ENCODE data around the gene CCDC148.
"Not testable (repeated sequence)": the region's sequence is repeated elsewhere in the genome, so short reads cannot be mapped to it uniquely, and the experiment has no call there.

CCDC148 gene

DNA sequence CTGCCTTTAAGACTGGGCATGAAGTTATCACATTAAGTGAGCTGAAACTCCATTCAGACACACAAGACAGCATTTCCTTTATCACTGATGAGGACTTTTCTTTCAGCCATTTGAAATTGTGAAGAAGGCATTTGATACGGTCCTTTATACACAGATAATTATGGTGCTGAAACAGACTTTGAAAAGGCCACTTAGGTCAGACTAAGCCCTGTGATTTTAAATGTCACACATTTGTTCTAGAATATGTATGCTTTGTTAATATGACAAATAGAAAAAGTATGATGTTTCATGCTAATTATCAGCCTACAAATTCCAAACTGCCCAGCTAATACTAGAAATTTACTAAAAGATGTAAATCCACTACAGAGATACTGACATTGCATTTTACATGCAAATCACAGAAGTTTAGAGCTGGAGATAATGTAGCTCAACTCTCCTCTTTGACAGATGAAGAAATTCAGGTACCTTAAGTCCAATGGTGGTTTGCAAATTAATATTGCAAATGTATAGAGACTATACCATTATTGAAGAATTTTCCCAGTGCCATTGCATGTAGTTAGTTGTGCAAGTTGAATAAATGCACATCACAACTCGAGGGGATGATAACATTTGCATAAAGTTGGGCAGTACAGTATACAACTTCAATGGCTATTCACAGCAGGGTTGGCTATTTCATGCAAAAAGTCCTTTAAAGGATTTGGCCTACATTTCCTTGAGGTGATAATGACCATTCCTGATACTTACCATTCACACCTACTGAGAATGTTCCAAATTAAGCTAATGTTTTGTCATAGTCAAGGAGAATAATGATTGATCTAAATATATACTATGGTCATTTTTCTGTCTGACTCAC is 179.7 kb downstream of the CCDC148 start:
- FAIRE-seq: no peak

DNA sequence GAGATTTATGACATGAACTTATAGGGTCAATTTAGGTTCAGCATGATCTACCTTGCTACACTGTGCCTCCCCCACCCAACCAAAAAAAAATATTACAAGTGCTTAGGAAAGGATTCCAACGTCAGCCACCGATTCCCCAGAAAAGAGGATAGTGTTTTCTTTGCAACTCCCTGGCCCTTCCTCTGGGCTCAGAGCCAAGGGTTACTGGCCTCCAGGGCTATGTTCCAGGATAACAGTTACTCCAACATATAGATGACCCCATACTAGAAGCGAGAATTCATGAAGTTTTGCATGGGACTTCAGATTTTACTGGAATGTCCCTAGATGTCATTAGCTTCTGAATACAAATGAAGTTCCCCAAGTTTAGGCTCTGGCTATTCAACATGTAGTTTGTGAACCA is 182.8 kb downstream of the CCDC148 start:
- FAIRE-seq: no peak

DNA sequence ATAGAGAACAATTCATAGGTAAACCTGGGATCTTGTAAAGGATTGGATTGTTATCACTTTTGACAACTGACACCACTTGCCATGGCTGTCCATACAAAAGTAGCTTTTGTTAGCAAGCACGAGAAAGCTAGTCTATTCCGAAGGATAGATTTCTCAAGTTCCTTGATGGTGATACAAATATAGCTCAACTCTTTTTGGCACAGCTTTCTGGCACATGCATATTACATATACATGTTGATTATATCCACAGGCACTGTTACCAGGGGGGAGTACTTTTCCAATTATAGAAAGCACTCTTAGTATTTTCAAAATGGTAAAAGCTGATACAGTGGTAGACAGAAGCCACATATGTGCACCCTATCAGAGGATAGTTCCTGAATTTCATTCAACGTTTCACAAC is 186.0 kb downstream of the CCDC148 start:
- no peak for FAIRE-seq

DNA sequence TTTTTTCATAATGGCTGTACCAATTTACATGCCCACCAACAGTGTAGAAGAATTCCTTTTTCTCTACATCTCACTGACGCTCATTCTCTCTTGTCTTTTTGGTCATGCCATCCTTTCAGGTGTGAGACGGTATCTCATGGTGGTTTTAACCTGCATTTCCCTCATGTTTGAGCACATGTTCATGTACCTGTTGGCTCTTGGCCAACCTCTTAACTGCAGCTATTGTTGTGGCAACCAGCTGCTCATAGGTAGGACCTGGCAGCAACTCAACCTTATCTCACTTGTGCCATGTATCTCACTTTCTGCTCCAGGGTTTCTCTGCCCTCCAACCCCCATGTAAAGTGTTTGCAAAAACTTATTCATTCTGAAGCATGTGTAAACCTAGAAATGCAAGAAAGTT is 187.4 kb downstream of the CCDC148 start:
- FAIRE-seq: no peak

DNA sequence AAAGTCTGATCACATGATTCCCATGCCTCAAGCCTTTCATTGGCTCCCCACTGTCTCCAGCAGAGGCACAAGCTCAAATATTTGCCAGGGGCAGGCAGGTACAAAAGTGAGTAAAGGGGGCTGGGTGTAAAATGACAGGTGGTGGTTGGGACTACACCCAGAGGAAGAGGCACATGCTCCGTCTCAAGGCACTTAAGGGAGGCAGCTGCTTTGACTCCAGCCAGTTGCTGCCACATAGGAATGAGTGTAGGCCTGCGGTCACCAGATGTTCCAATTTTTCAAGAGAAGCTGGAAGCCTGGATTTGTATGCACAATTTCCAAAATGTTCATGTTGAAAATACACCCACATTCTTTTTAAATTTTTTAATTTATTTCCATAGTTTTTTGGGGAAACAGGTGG is 190.4 kb downstream of the CCDC148 start:
- no peak for FAIRE-seq

DNA sequence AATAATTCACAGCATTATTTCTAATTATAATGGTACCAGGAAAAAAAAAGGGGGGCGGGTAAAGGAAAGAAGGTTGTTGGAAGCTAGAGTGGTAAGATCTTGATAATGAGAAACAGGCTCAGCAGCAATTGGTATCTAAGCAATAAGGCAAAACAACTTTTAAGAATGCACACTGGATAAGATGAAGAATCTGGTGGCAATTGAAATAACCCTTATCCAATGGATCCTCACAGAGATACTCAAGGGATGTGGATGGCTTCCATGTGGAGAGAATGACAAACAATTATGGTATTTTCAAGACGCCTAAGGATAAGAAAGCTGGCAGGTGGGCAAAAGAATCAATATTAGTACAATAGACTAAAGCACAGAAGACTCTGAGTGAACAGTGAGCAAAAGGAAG is 201.3 kb downstream of the CCDC148 start:
- FAIRE-seq: no peak

DNA sequence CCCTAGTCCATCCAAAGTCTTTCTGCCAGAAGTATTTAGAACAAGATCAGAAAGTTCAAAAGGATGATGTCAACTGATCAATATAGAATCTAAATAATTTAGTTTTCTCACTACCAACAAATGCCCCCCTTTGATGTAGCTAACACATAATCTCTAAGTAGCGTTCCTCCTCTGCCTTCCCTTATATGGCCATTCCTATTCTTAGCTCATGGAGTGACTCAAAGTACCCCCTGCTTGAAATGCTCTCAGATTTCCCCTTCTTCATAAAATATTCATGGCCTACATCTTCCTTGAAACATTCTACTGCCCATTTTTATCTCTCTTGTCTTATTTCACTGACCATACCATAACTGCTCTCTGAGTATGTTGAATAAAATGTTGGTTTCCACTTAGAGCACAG is 203.4 kb downstream of the CCDC148 start:
- FAIRE-seq: no peak

DNA sequence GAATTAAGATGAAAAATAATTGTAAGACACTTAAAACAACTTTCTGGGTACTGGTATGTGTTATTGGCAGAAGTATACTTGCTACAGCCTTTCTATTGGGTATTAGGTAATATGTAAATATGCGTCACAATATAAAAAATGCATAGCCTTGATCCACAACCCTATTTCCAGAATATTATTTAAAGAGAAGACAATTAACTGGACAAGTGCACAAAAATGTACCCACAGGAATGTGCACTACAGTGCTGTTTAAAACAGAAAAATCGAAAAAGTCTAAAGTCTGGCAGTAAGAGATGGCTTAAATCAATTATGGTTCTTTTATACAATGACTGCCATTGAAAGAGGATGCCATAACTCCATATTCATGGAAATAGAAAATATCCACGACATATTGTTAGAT is 205.2 kb downstream of the CCDC148 start:
- FAIRE-seq: no peak

DNA sequence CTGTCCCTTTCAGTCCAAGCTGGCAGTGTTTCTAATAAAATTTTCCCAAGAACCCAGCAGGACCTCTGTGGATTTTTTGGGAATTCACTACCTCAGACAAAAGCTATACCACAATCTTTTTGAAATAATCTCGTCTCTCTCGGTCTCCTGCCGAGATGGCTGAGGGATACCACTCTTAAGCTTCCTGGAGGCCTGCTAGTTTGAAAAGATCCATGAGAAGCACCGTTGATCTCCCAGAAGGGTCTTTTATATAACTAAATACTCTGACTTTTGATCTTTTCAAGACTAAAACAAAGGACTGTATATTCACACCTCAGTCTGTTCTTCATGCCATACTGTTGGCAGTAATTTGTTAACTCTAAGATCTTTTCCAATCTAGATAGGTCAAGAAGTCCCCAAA is 213.2 kb downstream of the CCDC148 start:
- FAIRE-seq: no peak

DNA sequence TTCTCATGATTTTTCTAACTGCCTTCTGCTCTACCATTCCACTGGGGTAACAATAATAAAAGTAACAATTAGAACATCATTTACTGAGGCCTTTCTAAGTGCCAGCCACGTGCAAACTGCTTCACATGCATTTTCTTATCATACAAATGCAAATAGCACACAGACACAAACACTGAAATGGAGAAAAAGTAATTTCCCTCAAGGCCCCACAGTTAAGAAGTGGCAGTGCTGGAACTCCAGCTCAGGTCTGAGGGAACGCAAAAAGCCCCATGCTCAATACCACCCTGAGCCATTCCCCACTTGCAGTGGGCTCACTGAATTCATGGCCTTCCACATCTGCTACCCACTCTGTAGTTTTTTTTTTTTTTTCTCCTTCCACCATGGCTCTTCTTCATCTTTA is 214.3 kb downstream of the CCDC148 start:
- FAIRE-seq: no peak

DNA sequence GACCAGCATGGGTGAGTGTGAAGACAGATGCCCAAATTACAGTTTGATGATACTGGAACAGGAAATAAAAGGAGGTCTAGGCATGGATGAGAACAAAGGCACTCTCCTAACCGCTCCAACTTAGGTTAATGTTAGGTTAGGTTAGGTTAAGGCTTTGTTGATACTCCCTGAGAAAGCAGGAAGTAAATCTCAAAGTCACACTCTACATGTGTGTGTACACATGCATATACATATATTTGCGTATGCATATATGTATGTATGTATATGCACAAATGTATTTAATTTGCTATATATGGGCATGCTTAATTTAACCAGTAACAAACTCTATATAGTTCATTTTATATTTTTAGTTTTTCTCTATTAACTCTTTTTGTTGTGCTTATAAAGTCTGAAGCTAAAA is 215.6 kb downstream of the CCDC148 start:
- no peak for FAIRE-seq

DNA sequence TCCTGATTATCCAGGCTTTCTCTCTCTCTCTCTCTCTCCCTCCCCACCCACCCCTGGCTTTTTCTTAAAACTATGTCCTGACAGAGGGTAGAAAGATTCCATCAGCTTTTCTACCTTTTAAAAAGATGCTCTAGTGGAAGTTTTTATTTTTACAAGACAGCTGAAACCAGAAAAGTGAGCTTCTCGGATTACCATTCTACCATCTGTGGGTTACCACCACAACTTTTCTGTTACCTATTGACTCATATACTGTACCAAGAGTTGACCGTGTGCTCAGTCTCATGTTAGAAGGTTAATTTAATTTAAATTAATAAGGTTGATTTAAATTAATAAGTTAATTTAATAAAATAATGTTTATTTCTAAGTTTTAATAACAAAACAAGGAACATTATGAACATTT is 217.3 kb downstream of the CCDC148 start:
- peak; percentile 21 for FAIRE-seq

DNA sequence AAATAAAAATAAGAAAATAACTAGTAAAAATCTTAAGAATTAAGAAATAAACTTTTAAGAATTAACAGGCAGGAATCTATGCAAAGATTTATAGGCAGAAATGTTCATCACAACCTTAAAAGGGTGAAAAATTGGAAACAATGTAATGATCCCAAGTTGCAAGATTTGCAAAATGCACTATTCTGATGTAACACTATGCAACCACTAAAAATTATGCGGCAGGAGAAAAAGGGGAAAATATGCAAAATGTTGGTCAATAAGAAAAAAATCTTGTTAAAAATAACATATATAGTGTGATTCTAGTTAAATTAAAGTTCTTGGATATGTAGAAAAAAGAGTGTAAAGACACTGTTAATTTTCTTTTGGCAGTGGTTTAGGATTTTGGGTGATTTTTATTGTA is 222.1 kb downstream of the CCDC148 start:
- no peak for FAIRE-seq

DNA sequence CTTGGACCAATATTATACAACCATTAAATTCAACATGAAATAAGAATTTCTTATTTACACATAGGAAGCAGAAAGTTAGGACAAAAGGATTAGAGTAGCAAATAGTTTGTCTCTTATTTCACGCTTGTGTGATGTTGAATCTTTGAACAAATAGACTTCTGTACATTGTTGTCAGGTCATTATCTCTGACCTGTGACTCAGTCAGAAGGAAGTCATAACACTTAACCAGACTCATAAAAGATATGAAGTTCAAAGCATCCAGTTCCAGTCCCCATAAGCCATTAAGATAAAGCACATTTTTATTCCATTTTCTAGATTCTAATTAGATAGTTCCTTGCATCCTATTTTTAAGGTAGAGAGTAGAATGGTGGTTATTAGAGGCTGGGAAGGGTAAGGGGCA is 224.1 kb downstream of the CCDC148 start:
- no peak for FAIRE-seq

DNA sequence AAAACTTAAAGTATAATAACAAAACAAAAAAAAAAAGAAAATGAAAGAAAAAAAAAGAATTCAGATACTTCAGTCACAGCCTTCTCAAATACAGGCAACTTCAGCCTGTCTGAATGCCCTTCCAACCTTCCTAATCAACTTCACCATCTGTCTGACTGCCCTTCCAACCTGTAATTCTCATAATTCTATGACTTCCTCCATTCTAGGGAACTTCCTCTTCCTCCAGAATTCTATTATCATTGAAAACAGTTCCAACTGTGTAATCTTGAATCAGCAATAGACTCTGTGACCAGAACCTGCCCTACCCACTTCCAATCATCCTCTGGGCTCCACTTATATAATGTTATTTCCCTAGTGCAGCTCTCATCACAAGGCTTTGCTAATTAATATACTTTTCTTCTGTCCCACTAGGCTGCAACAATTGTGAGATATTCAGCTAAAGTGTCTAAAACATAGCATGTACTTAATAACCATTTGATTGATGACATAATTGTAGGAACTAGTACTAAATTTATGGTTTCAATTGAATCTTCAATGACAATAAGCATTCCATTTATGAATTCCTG is 227.5 kb downstream of the CCDC148 start:
- FAIRE-seq: no peak

DNA sequence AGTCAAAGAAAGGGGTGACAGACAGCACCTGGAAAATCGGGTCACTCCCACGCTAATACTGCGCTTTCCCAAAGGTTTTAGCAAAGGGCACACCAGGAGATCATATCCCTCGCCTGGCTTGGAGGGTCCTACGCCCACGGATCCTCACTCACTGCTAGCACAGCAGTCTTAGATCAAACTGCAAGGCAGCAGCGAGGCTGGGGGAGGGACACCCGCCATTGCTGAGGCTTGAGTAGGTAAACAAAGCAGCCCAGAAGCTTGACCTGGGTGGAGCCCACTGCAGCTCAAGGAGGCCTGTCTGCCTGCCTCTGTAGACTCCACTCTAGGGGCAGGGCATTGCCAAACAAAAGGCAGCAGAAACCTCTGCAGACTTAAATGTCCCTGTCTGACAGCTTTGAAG is 233.5 kb downstream of the CCDC148 start:
- not testable (repeated sequence) for FAIRE-seq

DNA sequence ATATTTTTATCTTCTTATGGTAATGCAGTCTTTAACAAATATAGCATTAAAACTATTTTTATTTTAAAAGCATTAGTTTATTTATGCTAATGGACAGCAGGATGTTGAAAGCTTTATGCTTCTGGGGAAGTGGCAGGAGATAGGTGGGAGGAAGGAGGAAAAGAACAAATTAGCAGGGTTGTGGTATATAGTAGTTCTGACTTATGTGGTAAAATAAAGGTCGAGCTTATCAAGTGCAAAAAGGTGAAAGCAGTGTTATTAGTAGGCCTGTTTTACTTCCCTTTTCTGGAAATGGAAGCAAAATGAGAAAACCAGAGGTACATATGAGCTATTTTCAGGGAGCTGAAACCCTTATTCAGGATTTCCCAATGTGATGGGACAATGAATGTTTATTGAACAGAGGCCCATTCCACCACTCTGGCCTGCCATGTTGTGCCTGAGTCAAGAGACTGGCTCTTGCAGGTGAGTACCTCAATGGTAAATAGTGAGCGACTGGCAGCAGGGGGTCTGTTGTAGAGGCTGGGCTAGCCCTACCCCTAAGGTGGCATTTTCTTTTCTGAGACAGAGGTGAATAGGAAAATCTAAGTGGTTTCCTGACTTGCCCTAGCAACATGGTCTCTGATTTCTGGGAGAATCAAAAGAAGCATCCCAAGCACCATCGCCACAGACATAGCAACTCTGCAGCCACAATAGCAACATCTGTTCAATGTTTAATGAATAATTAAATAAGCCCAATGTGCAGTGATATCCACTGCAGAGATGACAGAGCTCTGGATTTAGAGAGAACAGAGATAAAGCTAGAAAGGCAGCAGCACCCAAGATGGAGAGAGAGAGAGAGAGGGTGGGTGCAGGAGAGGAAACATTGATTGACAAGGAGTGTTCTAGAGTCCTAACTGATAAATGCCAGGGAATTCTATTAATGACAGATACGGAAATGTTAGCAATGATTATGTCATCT is 235.2 kb downstream of the CCDC148 start:
- no peak for FAIRE-seq

DNA sequence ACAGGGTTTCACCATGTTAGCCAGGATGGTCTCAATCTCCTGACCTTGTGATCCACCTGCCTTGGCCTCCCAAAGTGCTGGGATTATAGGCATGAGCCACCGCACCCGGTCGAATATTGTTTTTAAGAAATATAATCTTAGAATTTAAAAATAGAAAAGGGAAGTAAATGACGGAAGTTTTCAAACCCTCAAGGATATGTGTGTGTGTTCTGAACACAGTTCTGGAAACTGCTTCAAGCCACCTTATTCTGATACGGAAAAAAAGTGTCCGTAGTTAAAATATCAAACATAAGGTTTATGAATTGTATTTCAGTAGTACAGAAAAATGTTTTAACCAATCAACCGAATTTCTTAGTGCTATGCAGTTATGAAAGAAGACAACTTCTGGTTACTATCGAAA is 239.0 kb downstream of the CCDC148 start:
- FAIRE-seq: no peak

DNA sequence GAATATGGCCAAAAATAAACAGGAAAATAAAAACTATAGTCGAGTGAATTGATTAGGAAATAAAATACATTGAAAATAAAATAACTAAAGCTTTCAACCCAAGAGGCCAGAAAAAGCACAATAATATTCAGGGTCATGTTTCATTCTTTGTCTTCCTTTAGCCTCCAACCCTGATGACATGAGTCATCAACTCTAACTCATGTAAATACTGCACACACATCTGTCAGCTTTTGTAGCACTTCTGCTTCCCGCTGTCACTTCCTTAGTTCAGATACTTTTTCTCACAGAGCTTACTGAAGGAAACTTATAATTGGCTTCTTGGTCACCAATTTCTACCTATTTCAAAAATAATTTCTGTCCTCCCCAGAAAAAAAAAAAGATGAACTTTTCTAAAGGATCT is 242.1 kb downstream of the CCDC148 start:
- FAIRE-seq: no peak

DNA sequence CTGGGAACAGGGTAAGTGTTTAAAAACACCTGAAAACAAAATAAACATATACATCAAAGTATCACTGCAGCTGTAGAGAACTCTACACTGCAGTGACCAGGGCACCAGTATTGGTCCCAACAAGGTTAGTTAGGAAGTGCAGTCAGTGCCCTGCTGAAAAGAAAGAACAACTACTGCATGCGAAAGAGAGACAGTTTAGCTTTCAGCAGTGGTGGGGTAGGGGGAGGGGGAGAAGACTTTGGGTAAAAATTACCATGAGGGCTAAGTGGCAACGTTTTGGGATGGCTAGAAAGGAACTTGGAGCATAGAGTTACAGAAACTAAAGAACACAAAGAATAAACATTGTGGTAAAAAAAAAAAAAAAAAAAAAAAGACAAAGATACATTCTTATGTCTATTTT is 242.8 kb downstream of the CCDC148 start:
- no peak for FAIRE-seq

DNA sequence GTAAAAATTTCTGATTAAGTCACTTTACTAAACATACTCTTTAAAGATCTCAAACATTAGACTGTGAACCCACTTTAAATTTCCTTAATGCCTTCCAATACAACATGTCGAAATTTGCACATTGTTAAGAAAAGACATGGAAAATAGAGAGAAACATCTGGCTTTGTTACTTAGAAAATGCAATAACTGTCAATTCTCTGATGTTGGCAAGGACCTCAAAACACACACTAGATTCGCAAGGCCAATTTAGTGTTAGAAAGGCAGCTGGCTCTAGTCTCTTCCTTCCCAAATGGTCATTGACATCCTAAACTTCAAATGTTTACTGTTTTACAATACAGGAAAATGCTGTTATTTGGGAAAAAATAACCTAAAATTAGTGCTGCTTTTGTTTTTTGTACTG is 244.3 kb downstream of the CCDC148 start:
- FAIRE-seq: no peak

DNA sequence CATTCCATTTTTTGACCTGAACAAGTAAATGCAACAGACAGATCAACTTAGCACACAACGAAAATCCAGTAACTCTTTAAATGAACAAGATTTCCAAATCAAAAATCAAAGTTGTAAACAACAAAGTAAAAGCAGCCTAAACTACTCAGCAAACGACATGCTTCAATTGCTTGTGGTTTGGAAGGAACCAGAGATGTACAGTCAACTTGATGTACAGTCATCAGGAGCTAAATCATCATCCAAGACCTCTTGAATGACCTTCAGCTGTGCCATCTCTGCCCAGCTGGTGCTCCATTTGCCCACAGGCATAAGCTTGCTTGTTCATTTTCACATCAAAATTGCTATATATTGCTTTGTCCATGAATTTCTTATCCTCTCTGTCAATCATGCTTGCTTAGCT is 245.1 kb downstream of the CCDC148 start:
- no peak for FAIRE-seq

DNA sequence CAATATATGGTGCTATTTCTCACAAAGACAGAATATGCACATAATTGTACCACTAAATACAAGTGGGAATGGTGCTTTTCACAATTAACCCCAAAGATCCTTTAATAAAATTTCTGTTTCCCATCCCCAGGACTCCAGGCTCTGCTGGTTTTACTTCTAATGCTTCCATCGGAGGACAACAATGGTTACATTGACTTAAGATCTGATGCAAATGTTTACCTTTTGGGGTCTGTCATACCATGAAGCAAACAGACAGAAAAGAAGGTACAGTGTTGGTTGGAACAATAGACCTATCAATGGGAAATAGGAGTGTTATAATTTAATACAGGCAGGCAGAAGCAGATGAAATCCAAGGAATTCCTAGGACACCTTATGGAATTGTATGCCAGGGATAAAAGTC is 249.2 kb downstream of the CCDC148 start:
- FAIRE-seq: no peak

DNA sequence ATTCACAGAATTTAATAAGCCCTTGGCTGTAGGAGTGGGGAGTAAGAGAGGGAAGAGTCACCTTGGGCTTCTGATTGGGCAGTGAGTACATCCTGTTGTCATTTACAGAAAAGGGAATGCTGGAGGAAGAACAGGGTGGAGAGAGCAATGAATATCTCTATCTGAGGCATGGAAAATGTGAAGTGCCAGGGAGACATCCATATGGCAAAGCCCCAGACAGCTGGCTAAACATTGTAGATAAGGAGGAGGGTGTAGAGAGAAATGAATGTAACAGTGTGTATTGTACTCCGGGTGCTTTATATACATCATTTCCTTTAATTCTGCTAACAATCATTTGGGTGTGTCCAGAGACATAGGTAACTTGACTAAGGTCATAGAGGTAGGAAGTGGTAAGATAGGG is 251.3 kb downstream of the CCDC148 start:
- no peak for FAIRE-seq

All from G401.6 (cell line).